Measurements from ENCODE around the gene C22orf39. TPM values are rescaled to one million over a fixed set of nuclear protein-coding genes. Genes with fewer than 3 reads are reported as not detected.
A peak's percentile ranks its signal among the peaks of the same experiment; 100 is the strongest.

The C22orf39 gene
- polyA plus RNA-seq, 3 donors from 2014 or later, result 67.8 to 75.5 (median 71.0) TPM

DNA sequence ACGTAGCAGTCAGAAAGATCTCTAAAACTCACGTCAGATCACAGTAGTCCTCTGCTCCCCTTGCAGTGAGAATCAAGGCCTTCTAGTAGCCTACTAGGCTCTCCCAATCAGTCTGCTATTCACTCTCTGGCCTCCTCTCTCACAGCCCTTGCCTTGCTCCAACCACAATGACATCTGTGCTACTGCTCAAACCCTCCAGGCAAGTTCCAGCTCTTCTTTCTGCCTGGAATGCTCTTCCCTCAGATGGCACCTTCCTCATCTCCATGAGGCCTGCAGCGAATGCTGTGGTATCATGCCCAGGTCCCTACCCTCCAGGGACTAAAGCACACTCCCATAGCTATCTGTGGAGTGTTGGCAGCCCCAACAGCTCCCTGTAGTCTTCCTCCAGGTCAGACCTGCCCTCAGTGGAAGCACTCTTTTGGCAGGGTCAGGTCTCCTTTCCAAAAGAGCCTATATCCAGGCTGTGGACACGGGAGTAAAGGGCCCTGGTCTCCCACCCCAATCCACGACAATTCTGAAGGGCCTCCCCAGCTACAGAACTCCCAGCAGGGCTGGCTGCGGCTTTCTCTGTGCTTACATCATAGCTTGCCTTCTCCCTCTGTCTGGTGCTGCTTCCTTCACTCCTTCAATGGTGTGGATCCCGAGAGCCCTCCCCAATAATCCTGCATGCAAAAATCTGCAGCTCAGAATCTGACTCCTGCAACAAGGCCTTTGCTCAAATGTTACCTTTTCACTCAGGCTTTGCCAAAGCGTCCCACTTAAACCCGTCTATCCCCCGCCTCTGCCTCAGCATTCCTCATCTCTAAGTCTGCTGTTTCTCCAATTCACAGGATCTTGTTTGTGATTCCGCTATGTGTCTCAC, 24.8 kb downstream of the C22orf39 start:
- no peak for DNase-seq
- peaks cover 96 to 100% of the 10 kb centered on the region in 2 donors for H3K4me1 Mint-ChIP-seq
- H3K27me3 Mint-ChIP-seq (ENCODE audit: low read depth in 3 of 3), result peaks cover 0 to 19% (median 16%) of the 10 kb centered on the region in 3 donors
- H3K36me3 Mint-ChIP-seq, result peaks cover 0 to 7% (median 4%) of the 10 kb centered on the region in 3 donors
- H3K4me3 Mint-ChIP-seq, result peak overlapping the region; percentile 25 to 71 (median 61)
- H3K27ac Mint-ChIP-seq, result peak overlapping the region; percentile 89 to 100 (median 98)
- no peaks in the 10 kb centered on the region for H3K9me3 Mint-ChIP-seq

DNA sequence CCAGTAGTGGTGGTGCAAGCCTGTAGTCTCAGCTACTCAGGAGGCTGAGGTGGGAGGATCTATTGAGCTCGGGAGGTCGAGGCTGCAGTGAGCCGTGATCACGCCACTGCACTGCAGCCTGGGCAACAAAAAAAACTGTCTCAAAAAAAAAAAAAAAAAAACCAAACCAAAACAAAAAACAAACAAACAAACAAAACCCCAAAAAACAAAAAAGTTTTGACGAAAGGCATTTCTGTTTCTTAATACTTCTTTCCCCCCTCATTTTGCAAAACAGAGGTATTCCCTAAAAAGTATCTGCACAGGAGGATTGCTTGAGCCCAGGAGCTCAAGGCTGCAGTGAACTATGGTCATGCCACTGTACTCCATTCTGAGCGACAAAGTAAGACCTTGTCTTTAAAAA, 27.2 kb downstream of the C22orf39 start:
- peak overlapping the region; percentile 92 to 100 (median 98) for H3K27ac Mint-ChIP-seq
- H3K27me3 Mint-ChIP-seq (ENCODE audit: low read depth in 3 of 3), result peaks cover 0 to 19% (median 16%) of the 10 kb centered on the region in 3 donors
- no peaks in the 10 kb centered on the region for H3K9me3 Mint-ChIP-seq
- no peak for DNase-seq
- H3K36me3 Mint-ChIP-seq, result peaks cover 0 to 6% (median 0%) of the 10 kb centered on the region in 3 donors
- H3K4me3 Mint-ChIP-seq, result peak overlapping the region; percentile 76 to 81 (median 79)
- peaks cover 98 to 100% of the 10 kb centered on the region in 2 donors for H3K4me1 Mint-ChIP-seq

DNA sequence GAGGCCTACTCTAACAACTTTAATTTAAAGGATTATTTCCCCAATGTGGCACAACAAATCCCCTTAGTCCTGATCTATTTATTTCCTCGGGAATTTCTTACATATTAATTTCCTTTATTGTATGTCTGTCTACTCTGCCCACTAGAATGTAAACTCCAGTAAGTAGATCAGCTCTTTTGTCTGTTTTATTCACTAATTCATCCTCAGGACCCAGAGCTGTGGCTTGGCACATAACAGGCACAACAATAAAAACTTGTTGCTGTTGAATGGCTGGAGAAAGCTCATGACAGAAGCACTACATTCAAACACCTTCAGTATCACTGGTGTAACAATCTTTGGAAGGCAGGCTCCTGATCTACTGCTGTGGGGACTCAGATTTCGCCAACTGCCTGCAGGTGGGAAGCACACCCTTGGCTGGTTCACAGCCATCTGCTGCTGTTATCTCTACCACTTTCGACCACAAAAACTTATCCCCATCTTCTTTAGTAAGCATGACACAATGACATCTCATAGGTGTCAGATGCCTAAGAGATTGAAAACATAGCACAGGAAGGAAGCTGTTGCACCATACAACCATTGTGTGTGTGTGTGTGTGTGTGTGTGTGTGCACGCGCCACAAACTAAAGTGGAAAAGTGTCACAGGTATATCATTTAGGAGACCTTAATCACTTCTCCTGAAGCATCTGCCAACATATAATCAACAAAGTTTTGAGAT, 27.9 kb downstream of the C22orf39 start:
- Mint-ChIP-seq H3K27me3 (ENCODE audit: low read depth in 3 of 3) (peaks cover 0 to 19% (median 16%) of the 10 kb centered on the region in 3 donors), H3K36me3 (peaks cover 0 to 6% (median 0%) of the 10 kb centered on the region in 3 donors), H3K4me1 (peaks cover 95 to 100% of the 10 kb centered on the region in 2 donors), H3K4me3 (peak overlapping the region; percentile 76 to 81 (median 79)), H3K27ac (peak overlapping the region; percentile 92 to 100 (median 98)), H3K9me3 (no peaks in the 10 kb centered on the region)
- peak; percentile 79 to 87 (median 86) for DNase-seq

DNA sequence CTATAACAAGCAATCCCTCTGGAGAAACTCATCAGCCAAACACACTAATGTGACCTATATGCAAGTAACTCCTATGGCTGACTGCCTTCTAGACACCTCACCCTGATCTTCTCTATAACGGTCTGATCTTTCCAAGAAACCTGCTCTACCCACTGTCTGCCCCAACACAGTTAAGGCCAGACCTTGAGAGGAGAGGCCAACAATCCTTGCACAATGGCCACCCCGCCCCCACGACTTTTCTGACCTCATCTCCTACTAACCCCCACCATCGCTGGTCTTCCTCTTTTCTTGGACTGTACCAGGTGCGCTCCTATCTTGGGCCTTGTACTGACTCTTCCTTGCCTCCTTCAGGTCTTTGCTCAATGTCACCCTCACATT, 28.4 kb downstream of the C22orf39 start:
- Mint-ChIP-seq H3K4me1 (peaks cover 93 to 100% of the 10 kb centered on the region in 2 donors), H3K4me3 (peak overlapping the region; percentile 76 to 81 (median 79)), H3K36me3 (peaks cover 0 to 6% (median 0%) of the 10 kb centered on the region in 3 donors), H3K27ac (peak overlapping the region; percentile 92 to 100 (median 98)), H3K9me3 (no peaks in the 10 kb centered on the region), H3K27me3 (ENCODE audit: low read depth in 3 of 3) (peaks cover 0 to 19% (median 16%) of the 10 kb centered on the region in 3 donors)
- DNase-seq, result peak in 1 of 3 donors; percentile 21

DNA sequence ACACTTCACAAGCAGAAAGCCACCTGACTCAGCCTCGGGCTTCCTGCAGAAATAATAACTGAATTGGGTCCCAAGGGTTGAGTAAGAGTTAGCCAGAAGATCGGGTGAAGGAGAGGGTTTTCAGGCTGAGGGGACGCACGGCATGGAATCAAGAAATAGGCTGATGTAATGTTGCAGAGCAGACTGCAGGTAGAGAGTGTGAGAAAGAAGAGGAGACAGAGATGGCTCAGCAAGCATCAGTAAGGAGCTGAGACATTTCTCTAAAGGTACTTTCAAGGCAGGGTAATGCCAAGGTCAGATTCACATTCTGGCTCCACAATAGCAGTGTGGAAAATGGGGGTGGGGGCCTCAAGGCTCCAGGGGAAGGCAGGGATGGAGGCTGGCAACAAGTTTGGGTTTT, 34.6 kb downstream of the C22orf39 start:
- peak overlapping the region in 1 of 5 donors; percentile 24 for H3K4me3 Mint-ChIP-seq
- H3K9me3 Mint-ChIP-seq, result no peaks in the 10 kb centered on the region
- H3K27me3 Mint-ChIP-seq (ENCODE audit: low read depth in 3 of 3), result peaks cover 0 to 3% (median 0%) of the 10 kb centered on the region in 3 donors
- no peak for DNase-seq
- peak overlapping the region; percentile 69 to 96 (median 76) for H3K27ac Mint-ChIP-seq
- H3K4me1 Mint-ChIP-seq, result peaks cover 67 to 82% of the 10 kb centered on the region in 2 donors
- H3K36me3 Mint-ChIP-seq, result peaks cover 0 to 12% (median 5%) of the 10 kb centered on the region in 3 donors

DNA sequence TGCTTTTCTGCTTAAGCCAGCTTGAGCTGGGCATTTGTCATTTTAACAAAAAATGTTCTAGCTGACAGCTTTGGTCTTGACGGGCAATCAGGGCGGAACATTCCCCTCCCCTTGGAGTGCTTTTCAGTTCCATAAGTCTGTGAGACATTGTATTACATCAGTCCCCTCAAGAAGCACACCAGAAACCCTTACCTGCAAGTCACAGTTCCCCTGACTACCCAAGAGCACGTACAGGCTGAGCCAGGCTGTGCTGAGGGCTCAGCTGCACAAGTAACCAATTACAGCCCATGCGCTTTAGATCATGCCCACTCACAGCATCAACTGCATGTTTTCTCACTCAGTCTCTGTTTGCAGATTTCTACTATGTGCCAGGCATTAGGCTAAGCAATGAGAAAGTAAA, 35.0 kb downstream of the C22orf39 start:
- H3K4me1 Mint-ChIP-seq, result peaks cover 62 to 82% of the 10 kb centered on the region in 2 donors
- peak overlapping the region in 2 of 5 donors; percentile 3 to 24 for H3K4me3 Mint-ChIP-seq
- peaks cover 0 to 3% (median 0%) of the 10 kb centered on the region in 3 donors for H3K27me3 Mint-ChIP-seq (ENCODE audit: low read depth in 3 of 3)
- peaks cover 3 to 16% (median 5%) of the 10 kb centered on the region in 3 donors for H3K36me3 Mint-ChIP-seq
- H3K27ac Mint-ChIP-seq, result peak overlapping the region; percentile 69 to 96 (median 76)
- H3K9me3 Mint-ChIP-seq, result no peaks in the 10 kb centered on the region
- DNase-seq, result no peak

DNA sequence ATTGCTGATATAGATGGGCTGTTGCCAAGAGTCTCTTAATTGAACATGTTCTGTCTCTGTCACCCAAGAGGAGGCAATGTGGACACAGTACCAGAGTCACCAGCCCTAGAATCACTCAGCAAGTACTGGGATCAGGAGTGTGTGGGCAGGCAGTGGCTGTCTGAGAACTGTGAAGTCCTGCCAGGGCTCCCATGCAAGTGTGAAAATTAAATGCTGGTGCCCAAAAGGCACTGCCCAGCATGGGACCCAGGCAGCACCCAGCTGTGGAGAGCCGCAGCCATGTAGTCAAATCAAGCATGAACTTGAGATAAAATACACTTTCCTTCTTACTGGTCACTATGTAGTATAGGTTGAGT, 35.8 kb downstream of the C22orf39 start:
- no peaks in the 10 kb centered on the region for H3K9me3 Mint-ChIP-seq
- peaks cover 54 to 80% of the 10 kb centered on the region in 2 donors for H3K4me1 Mint-ChIP-seq
- peak overlapping the region; percentile 66 to 96 (median 77) for H3K27ac Mint-ChIP-seq
- no peak for DNase-seq
- H3K36me3 Mint-ChIP-seq, result peaks cover 5 to 24% (median 8%) of the 10 kb centered on the region in 3 donors
- H3K4me3 Mint-ChIP-seq, result peak overlapping the region in 2 of 5 donors; percentile 16 to 20
- peaks cover 0 to 3% (median 0%) of the 10 kb centered on the region in 3 donors for H3K27me3 Mint-ChIP-seq (ENCODE audit: low read depth in 3 of 3)

DNA sequence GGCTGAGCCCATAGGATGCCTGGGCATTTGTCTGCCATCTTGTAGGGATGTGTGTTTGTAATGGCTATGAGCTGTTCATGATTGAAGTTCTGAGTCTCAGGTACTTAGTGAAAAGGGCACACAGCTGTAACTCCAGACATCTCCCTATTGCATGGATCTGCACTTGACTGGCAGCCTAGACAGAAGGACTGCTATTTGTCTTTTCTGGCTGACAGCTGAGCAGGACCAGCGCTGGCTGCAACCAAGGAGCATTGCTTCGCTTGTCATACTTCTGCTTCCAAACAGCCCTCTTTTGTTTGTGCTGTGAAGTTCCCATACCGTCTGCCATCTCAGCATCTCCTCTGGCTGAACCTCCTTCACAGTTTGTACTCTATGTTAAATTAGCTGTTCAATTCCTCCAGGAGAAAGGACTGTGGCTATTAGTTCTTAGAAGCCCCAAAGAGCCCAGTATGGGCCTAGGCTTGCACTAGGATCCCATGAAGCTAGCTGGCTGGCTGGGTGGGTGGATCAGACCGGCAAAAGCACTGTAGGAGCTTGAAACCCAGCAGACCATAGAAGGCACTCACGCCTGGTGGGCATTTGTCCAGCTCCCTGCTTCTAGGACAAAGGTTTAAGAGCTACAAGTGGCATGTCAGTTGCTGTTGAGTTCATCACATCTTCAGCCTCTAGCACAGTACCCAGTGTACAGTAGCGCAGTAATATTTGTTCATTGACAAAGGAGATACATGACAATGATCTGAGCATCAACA, 36.4 kb downstream of the C22orf39 start:
- Mint-ChIP-seq H3K27ac (peak overlapping the region; percentile 43 to 96 (median 77)), H3K4me1 (peaks cover 49 to 80% of the 10 kb centered on the region in 2 donors)

DNA sequence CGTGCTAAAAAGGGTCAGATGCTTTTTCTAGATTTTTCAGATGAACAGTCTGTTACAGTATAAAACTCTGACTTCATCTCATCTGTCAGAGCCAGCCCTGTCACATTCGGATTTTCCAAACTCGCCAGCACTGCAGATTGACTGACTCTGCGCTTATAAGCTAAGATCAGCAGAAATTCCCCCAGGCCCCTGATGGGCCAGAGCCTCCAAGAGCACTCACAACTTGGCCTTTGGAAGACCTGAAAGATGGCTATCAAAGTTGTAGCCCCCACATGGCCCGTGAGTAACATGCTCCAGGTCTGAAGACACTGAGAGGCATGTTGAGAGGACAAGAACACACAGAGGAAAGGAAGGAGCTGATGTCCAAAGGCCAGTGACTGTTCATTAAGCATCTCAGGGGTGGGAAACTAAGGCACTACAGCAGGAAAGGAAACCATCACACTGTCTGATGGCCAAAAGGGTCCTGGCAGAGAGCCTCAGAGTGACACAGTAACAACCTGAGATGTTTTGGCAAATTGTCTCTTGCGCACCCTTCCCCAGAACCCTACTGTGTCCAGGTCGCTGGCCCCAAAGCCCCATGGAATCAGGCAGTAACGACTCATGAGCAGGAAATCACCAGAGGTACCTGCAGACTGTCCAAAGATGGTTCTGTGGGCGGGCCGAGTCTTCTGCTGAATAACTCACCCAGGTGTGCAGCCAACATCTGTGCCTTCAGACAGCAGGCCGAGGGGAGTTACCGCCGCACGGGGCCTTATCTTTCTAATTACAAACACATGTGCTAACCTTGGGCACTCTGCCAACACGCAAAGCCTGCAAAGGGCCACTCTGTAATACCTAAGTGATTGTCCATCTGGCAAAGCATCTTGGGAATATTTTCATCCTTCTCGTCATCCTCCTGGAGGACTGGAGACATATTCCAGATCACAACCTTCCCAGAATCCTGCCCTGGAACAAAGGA, 39.6 kb downstream of the C22orf39 start:
- peaks cover 27 to 57% of the 10 kb centered on the region in 2 donors for H3K4me1 Mint-ChIP-seq
- H3K36me3 Mint-ChIP-seq, result peaks cover 5 to 48% (median 17%) of the 10 kb centered on the region in 3 donors
- peaks cover 0 to 3% (median 0%) of the 10 kb centered on the region in 3 donors for H3K27me3 Mint-ChIP-seq (ENCODE audit: low read depth in 3 of 3)
- H3K27ac Mint-ChIP-seq, result peak overlapping the region; percentile 14 to 77 (median 38)
- DNase-seq, result no peak
- H3K4me3 Mint-ChIP-seq, result no peak overlapping the region
- H3K9me3 Mint-ChIP-seq, result no peaks in the 10 kb centered on the region

More for the DNA sequence above, 36.4 kb downstream of the C22orf39 start:
- peaks cover 0 to 3% (median 0%) of the 10 kb centered on the region in 3 donors for H3K27me3 Mint-ChIP-seq (ENCODE audit: low read depth in 3 of 3)
- no peaks in the 10 kb centered on the region for H3K9me3 Mint-ChIP-seq
- no peak for DNase-seq
- peaks cover 5 to 29% (median 8%) of the 10 kb centered on the region in 3 donors for H3K36me3 Mint-ChIP-seq
- H3K4me3 Mint-ChIP-seq, result peak overlapping the region in 2 of 5 donors; percentile 20 to 32

DNA sequence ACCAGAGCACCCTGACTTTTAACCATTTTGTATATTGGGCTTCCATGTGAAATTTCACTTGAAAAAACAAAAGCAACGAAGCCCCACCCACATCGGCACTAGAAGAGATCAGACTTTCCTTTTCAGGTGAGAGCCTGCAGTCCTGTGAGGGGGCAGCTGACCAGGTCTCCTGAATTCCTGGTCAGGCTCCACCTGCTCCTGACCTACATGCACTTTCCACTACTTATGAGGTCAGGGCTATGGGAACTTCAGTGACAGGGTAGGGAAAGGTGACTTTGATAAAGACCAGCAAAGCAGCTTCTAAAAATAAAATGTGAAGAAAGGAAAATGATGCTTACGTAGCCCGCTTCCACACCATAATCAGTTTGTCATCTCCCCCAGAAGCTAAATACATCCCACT, 40.7 kb downstream of the C22orf39 start:
- Mint-ChIP-seq H3K4me3 (no peak overlapping the region), H3K4me1 (peaks cover 18 to 52% of the 10 kb centered on the region in 2 donors), H3K9me3 (no peaks in the 10 kb centered on the region), H3K27me3 (ENCODE audit: low read depth in 3 of 3) (peaks cover 0 to 3% (median 0%) of the 10 kb centered on the region in 3 donors), H3K27ac (peak overlapping the region in 5 of 6 donors; percentile 24 to 77 (median 49)), H3K36me3 (peaks cover 8 to 51% (median 22%) of the 10 kb centered on the region in 3 donors)
- DNase-seq, result no peak

DNA sequence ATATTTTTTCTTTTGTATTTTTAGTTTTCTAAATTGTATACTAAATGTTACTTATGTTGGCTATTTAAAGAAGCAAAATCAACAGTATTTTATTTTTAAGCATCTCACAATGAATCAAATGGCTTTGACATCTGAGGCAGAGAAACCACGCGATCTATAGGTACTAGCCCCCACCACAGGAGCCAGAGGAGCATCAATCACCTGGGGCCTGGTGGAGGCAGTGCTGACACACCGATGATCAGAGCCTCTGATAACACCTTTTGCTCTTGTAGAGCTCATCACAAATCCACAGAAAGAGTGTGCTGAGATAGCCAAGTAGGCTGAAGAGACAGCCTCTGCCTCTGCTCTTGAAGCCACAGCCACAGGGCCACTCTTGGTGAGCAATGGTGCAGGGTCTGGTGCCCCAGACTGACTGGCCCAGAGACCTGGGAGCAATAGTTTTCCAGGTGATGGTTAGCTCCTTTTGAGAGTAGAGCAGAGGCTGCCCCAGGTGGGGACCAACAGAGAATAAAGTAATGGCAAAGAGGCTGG, 41.2 kb downstream of the C22orf39 start:
- H3K27me3 Mint-ChIP-seq (ENCODE audit: low read depth in 3 of 3), result peaks cover 0 to 3% (median 0%) of the 10 kb centered on the region in 3 donors
- no peaks in the 10 kb centered on the region for H3K9me3 Mint-ChIP-seq
- H3K4me3 Mint-ChIP-seq, result no peak overlapping the region
- peak overlapping the region in 5 of 6 donors; percentile 41 to 51 (median 49) for H3K27ac Mint-ChIP-seq
- H3K4me1 Mint-ChIP-seq, result peaks cover 16 to 47% of the 10 kb centered on the region in 2 donors
- no peak for DNase-seq
- peaks cover 13 to 56% (median 25%) of the 10 kb centered on the region in 3 donors for H3K36me3 Mint-ChIP-seq

DNA sequence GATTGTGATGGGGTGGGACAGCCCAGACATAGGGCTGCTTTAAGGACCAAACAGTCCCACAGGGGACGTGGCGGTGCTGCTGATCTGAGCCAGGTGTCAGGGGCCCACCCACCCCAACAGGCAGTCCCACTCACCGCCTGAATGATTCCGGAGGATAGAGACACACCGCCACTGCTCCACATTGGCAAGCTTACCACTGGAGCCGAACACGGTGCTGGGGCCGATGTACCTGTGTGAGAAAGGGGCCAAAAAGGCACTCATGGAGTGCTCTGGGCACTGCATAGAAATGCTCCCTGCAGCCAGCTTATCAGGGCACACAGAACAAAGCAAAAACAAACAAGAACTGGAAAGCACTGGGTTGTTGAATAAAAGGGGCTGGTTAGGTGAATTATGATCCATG, 41.9 kb downstream of the C22orf39 start:
- H3K4me3 Mint-ChIP-seq, result no peak overlapping the region

More for the DNA sequence above, 41.9 kb downstream of the C22orf39 start:
- peak overlapping the region in 5 of 6 donors; percentile 1 to 75 (median 49) for H3K27ac Mint-ChIP-seq
- peaks cover 13 to 57% (median 31%) of the 10 kb centered on the region in 3 donors for H3K36me3 Mint-ChIP-seq
- H3K9me3 Mint-ChIP-seq, result no peaks in the 10 kb centered on the region
- peaks cover 12 to 40% of the 10 kb centered on the region in 2 donors for H3K4me1 Mint-ChIP-seq
- H3K27me3 Mint-ChIP-seq (ENCODE audit: low read depth in 3 of 3), result peaks cover 0 to 6% (median 0%) of the 10 kb centered on the region in 3 donors
- no peak for DNase-seq
